HG03139 (cell line): ENCODE results near the gene FXYD3.
"Not testable (repeated sequence)": the region's sequence is repeated elsewhere in the genome, so short reads cannot be mapped to it uniquely, and the experiment has no call there.

Experiments used
- ATAC-seq: cut with Tn5 transposase; IDR thresholded peaks from one replicate; pipeline ENCODE4 v1.9.1; 2021; ENCODE audit not compliant: unreplicated experiment

Gene FXYD3

DNA sequence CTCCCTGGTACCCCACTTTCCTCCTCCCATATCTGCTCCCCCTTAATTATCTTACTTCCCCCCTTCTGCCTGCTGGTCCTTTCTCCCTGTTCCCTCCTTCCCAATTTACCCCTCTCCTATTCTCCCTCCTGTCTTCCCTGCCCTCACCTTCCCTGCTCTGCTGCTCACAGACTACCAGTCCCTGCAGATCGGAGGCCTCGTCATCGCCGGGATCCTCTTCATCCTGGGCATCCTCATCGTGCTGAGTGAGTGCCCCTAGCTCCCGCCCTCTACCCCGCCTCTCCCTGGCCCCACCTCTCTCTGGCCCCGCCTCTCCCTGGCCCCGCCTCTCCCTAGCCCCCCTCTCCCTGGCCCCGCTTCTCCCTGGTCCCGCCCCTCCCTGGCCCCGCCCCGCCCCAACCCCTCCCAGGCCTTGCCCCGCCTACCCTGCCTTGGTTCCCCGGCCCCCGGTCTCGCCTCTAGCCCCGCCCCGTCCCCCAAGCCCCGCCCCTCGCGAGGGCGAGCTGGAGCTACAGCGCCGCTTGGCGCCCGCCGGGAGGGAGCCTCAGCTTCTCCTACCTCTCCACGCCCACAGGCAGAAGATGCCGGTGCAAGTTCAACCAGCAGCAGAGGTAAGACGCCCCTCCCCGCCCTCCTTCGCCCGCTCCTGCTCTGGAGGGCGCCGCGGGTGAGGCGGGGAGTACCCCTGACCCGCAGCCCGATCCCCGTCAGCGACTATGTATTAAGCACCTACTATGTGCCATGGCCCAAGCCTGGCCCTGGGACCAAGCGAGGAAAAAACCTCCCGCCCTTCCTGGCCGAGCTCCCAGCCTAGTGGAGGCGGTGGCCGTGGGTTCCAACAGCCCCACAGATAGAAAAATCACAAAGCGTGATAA is 25.6 kb downstream of the FXYD3 start:
- no peak for ATAC-seq

DNA sequence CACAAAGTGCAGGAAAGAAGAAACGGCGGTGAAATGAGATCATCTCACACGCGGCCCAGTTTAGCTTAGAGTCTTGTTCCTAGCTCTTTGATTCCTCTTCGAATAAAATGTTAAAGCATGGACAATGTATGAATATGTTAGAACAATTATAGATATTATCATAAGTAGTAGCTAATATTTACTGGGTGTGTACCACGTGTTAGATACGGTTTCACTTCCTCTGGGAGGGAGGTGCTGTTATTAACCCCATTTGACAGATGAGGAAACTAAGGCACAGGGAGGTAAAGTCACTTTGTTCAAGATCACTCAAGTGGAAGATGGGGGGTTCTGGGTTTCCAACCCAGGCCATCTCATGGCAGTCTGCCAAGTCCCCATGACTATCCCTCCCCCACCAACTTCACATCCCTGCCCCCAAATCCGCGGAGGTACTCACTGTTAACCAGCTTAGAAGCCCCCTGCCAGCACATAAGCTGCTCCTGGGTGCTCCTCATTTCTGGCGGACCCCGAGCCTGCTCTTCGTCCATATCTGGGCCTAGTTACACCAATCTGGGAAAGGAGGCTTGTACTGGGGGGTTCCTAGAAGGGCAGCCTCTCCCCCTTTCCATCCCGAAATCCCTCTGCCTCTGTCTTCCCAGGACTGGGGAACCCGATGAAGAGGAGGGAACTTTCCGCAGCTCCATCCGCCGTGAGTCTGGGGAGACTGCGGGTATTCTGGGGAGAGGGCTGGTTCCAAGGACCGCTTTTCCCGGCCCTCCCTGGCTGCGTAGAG is 26.4 kb downstream of the FXYD3 start:
- ATAC-seq = no peak

DNA sequence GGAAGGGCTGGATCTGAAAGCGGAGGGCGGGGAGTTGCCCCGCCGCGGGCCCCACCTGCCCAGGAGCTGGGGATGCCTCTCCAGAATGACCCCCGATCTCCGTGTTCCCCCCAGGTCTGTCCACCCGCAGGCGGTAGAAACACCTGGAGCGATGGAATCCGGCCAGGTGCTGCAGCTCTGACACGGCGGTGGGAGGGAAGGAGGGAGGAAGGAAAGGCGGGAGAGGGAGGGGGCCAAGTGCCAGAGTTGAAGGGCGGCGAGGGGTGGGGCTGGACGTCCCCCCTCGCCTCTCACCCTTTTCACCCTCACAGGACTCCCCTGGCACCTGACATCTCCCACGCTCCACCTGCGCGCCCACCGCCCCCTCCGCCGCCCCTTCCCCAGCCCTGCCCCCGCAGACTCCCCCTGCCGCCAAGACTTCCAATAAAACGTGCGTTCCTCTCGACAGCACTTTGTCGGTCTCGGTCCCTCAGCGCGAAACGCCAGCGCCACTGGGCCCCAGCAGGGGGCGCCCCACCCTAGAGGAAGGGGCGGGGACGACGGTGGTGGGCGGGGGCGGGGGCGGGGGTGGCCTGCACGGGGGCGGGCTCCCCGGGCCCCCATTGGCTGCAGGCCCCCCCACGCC is 27.1 kb downstream of the FXYD3 start:
- ATAC-seq = no peak

DNA sequence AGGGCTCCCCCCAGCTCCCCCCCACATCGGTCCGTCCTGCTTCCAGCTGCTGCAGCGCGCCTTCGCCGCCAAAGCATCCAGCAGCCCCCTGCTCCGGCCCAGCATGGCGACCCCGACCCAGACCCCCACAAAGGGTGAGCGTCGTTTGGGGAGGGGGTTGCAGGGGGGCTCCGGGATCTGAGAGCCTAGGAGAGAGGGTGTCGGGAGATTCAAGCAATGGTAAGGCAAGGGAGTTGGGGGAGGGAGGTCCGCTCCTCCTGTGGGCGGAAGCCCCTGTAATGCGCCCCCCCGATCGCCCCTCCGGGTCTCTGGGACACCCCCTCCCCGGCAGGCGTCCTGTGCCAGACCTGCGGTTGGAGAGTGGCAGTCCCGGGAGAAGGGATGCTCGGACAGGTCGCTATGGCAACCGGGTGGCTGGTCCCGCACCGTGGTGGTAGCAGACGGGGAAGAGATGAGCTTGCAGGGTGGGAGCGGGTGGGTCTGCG is 27.6 kb downstream of the FXYD3 start, which contains the start of gene FXYD7:
Gene FXYD7 (plus strand): TSS at position 25 of the 485 bp plus-strand sequence. CDS start 79 bp downstream, at position 104.
- ATAC-seq = no peak

DNA sequence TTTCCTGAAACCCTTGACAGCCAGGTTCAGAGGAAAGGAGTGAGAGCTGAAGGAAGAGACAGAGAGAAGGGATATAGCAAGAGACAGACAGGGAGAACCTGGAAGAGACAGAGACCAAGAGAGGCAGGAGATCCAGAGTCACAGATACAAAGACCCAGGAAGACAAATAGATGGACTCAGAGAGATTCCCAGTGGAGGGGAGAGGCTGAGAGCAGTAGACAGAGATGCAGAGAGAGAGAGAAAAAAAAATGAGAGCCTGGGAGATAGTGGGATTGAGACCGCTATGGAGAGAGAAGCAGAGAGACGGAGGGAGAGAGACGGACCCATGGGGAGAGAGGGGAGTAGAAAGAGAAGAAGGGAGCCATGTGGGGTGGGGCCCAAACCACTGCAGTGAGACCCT is 28.2 kb downstream of the FXYD3 start:
- no peak for ATAC-seq

DNA sequence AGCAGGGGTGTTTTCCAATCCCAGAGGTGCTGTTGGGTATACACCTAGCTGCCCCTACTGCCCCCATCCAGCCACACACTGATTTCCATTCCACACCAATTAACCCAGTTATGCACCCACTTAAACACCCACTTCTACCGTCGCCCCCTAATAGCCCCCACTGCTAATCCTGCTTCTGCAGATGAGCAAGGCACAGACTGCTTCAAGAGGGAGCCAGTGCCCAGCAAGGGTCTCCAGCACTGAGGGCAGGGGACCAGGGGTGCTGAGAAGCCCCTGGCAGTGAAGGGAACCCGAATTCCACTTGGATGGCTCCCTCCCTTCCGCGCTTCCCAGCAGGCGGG is 28.6 kb downstream of the FXYD3 start:
- no peak for ATAC-seq

DNA sequence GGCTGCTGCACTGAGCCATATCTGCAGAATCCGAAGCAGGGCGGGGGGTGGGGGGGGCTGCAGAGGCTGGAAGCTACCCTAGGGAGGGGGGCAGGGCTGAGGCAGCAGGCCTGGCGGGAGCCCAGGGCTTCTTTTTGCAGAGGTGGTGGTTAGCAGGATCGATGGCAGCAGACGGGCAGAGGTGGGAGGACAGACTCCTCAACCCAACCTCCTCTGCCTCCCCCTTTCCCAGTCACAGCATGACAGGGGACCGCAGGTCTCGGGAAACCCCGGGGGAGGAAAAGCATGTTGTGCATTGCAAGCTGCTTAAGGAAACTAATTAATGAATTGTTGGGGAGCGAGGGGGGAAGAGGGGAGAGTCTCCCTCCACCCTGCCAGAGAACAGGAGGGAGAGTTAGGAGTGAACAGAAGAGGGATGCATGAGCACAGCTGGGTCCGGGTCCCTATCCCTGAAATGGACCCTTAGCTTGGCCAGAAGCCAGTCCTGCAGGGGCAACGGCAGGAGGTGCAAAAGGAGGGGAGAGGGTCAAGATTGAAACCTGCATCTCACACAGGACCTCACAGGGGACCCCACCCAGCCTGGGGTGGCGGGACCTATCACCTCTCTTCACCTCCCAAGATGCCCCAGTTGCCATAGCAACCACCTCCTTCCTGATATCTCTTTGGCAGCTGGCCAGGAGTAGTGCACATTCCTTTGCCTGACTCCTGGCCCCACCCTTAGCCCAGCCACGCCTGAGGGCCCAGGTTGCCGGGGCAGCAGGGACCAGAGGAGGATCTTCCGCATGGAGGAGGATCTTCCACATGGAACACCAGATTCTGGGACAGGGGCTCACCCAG is 29.2 kb downstream of the FXYD3 start:
- ATAC-seq = no peak

DNA sequence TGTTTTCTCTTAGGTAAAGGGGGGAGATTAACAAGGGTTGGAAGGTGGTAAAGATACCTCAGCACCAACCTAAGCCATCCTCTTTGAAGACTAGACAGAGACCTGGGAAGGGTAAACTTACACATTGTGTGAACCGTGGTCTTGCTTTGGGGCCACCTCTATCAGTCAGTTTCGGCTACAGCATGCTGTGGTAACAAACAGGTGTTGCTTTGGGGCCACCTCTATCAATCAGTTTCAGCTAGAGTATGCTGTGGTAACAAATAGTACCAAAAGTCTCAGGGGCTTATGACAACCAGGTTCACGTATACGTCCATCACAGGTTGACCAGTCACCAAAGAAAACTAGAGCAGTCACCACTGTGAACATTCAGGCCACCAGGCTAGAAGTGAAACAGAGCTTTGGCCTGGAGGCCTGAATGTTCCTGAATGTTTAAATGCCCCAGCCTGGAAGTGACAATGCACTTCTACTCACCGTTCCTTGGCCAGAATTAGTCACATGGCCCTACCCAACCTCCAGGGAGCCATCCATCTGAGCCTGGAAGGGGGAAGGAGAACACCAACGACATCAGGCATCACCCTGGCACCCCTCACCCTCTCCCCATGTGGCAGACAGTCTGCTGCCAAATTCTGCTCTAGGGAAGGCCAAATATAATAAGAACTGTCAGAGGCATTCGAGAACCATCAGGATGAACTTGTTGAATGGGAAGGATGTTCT is 31.3 kb downstream of the FXYD3 start:
- ATAC-seq = no peak

DNA sequence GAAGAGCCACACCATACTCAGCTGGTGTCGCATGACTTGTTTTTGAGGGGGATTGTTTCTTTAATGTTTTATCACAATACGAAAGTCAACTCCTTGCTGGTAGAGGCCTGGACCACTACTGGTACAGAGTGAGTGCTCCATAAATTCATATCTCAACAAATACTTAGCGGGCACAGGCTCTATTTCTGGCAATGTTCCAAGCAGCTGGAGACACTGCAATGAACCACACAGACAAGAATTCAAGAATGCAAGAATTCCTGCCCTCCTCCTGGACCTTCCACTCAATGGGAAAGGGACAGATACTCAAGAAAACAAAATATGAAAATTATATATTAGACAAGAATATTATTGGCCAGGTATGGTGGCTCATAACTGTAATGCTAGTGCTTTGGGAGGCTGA is 33.8 kb downstream of the FXYD3 start:
- no peak for ATAC-seq

DNA sequence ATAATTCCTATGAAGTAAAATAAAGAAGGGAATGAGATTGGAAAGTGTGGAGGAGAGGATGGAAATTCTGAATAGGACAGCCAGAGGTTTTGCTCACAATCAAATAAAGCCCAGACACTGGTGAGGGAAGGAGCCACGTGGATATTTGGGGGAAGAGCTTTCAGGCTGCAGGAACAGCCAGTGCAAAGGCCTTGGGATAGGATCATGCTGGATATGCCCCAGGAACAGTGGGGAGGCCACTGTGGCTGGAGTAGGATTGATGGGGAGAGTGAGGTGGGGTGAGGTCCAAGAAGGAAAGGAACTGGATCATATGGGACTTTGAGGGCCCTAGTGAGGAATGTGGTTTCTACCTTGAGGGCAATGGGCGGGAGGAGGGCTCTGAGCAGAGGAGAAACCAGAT is 34.8 kb downstream of the FXYD3 start:
- ATAC-seq = no peak

DNA sequence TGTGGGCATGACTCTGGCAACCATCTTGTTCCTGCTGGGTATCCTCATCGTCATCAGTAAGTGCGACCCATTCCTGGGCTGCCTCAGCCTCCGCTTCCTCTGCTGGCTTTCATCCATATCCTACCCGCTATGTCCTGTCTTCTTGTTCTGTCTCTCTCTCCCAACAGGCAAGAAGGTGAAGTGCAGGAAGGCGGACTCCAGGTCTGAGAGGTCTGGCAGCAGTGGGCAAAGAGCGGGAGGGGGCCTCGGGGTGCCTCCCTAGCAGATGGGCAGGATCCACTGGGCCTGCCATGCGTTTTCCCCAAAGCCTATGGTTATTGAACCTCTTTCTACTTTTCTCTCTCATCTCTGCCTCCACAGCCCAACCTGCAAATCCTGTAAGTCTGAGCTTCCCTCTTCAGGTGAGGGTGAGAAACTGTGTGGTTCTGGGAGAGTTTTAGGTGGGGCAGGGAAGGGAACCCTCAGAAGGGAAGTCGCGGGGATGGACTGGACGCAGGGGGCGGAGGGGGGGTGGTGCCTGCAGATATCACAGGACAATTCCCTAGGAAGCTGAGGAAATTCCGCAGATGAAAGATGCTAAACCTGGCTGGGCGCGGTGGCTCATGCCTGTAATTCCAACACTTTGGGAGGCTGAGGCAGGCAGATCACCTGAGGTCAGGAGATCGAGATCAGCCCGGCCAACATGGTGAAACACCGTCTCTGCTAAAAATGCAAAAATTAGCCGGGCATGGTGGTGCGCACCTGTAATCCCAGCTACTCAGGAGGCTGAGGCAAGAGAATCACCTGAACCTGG is 35.8 kb downstream of the FXYD3 start:
- no peak for ATAC-seq

DNA sequence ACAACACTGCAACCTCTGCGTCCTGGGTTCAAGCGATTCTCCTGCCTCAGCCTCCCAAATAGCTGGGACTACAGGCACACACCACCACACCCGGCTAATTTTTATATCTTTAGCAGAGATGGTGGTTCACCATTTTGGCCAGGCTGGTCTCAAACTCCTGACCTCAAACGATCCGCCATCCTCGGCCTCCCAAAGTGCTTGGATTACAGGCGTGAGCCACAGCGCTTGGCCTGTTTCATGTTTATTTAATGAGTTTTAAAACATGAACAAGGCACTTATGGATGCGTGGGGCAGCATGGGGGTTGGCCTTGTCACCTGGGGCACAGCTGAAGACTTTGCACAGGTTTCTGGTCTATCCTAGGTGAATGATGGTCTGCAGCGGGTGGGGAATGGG is 37.5 kb downstream of the FXYD3 start:
- not testable (repeated sequence) for ATAC-seq

DNA sequence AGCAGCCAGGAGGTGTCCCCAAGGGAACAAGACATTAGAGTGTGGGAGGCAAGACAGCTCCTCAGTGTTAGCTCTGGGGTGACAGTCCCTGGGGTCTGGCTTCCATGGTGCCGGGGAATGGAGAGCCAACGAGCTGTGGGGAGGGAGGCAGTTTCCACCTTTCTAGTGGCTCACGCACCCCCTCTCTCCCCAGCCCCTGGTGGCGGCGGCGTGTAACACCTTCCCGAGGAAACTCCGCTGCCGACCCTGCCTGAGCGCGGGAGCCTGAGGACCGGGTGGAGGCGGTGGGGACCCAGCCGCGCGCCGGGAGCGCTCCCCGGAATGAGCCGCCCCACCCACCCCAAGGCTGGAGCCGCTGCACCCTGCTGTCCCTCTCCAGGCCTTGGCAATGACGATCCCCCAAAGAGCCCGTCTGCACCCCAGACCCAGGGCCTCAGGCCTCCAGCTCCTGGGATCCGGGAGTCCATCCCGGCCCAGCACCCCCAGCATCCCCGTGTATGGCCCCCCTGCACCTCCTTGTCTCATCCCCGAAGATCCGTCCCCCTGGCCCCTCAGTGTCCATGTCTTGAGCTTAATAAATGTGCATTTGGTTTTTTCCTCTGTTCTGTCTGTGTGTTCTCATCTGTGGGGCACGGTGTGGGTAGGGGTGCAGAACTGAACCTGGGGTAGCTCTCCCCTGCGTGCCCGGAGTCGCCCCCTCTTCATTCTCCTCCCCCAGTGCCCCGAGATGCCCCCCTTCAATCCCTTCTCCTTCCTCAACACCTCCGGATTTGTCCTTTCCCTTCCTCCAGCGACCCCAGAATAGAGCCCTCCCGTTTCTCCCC is 38.3 kb downstream of the FXYD3 start:
- ATAC-seq = no peak

DNA sequence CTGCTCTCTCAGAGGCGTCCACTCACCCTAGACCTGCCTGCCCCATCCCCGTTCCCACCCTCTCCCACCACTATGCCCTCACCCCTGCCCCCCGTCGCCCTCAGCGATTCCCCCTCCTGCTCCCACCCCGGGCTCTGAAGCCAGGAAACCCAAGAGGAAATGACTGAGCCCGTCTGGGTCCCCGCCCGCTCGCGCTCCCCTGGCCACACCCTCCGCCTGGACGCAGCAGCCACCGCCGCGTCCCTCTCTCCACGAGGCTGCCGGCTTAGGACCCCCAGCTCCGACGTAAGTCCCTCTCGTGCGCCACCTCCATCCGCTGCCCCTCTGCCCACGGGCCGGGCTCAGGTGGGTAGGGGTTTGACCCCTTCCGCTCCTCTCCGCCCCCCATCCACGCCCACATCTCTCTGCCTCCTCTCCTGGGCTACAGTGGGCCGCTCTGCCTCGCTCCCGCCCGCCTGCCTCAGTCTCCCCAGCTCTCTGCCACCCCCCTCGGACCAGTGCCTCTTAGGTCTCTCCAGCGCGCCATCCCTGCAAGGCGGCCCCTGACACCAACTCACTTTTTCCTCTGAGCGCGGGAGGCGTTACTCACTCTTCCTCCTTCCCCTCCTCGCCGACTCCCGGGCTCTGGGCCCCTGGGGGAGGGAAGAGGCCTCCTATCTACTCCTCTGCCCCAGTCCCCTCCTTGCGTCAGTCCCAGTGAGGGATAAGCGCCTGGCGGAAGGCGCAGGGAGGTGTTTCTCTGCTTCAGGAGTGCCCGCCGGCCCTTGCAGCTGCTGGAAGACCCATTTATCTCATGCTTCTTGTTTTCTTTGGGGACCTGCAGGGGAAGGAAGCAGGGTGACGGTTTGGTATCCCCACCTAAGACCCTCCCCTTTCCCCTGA is 39.1 kb downstream of the FXYD3 start, which contains the start of gene FXYD5:
Gene FXYD5 (plus strand): TSS at position 211 of the 882 bp plus-strand sequence. CDS start 816 bp downstream, outside the sequence.
- no peak for ATAC-seq

DNA sequence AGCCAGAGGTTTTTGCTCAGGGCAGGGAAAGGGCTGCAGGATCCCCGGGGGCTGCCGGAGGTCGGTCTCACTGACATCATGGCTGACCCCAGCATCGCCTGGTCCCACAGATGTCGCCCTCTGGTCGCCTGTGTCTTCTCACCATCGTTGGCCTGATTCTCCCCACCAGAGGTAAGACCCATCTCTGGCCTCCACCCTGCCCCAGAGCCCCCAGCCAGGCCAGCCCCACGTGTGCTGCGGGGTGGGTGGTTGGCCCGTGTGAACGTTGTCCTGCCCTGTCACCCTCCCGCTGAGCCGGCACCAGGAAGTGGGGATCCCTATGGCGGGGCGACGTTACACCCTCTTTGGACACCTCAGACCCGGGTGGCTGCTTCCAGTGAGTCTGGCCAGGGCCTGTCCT is 39.8 kb downstream of the FXYD3 start:
- ATAC-seq = no peak

DNA sequence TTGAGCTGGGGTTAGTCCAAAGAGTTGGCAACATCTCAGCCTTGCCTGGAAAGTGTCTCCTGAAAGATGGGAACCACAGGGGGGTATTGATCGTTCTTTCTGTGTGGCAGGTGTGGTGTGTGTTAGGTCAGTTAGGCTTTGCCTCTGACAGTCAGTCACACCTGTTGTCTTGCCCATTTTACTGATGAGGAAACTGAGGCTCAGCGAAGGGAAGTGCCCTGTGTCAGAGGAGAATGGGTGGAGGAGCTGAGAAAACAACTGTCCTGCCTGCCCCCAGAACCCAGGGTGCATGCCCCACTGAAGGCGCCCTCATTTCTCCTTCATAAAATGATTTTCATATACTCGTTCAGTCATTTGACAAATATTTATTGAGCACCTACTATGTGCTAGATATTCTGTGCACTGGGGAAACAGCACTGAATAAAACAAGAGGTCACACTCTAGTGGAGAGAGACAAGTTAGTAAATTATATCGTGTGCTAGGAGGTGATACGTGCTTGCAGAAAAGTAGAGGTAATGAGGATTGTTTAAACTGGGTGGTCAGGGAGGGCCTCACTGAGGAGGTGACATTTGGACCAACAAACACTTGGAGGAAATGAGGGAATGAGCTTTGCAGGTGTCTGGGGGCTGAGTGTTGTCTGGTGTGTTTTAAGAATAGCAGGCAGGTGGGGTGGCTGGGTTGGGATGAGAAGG is 40.5 kb downstream of the FXYD3 start:
- ATAC-seq = no peak

DNA sequence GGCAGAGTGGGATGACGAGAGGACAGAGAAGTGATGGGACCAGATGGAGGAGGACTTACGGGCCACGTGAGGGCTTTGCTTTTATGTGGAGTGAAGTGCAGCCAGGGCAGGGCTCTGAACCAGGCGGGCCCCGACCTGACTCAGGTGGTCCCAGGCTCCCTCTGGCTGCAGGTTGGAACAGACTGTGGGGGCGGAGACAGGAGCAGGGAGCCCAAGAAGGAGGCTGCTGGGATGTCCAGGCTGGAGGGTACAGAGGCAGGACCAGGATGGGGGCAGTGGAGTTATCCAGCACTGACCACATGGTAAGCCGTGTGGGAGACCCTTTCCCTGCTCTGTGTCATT is 41.0 kb downstream of the FXYD3 start:
- no peak for ATAC-seq
